Ishikawa (cell line): ENCODE measurements around the gene XAB2.

ENCODE experiments used
- CEBPB ChIP-seq: IDR thresholded peaks from 2 replicates; pipeline ENCODE4 v1.6.1; 2012
- CREB1 ChIP-seq: IDR thresholded peaks from 2 replicates; pipeline ENCODE4 v1.6.1; 2012; ENCODE audit warnings: low read depth
- EGR1 ChIP-seq: IDR thresholded peaks from 2 replicates; pipeline ENCODE4 v1.6.1; 2012
- EP300 ChIP-seq: IDR thresholded peaks from 2 replicates; pipeline ENCODE4 v1.6.1; 2012; ENCODE audit warnings: borderline replicate concordance
- FOXM1 ChIP-seq: IDR thresholded peaks from 2 replicates; pipeline ENCODE4 v1.6.1; 2012; ENCODE audit warnings: low read depth, borderline replicate concordance
- MAX ChIP-seq: IDR thresholded peaks from 2 replicates; pipeline ENCODE4 v1.6.1; 2012
- NFIC ChIP-seq: IDR thresholded peaks from 2 replicates; pipeline ENCODE4 v1.6.1; 2012
- RAD21 ChIP-seq: IDR thresholded peaks from 2 replicates; pipeline ENCODE4 v1.6.1; 2012; ENCODE audit warnings: low read depth
- REST ChIP-seq: IDR thresholded peaks from 2 replicates; pipeline ENCODE4 v1.6.1; 2012; ENCODE audit warnings: low read depth, mild to moderate bottlenecking
- TAF1 ChIP-seq: IDR thresholded peaks from 2 replicates; pipeline ENCODE4 v1.6.1; 2012; ENCODE audit warnings: low read depth, mild to moderate bottlenecking
- TCF12 ChIP-seq: IDR thresholded peaks from 2 replicates; pipeline ENCODE4 v1.6.1; 2012; ENCODE audit warnings: low read depth
- TEAD4 ChIP-seq: IDR thresholded peaks from 2 replicates; pipeline ENCODE4 v1.6.1; 2012
- USF1 ChIP-seq: IDR thresholded peaks from 2 replicates; pipeline ENCODE4 v1.6.1; 2012
- YY1 ChIP-seq: IDR thresholded peaks from 2 replicates; pipeline ENCODE4 v1.6.1; 2012; ENCODE audit warnings: low read depth
- ZBTB7A ChIP-seq: IDR thresholded peaks from 2 replicates; pipeline ENCODE4 v1.6.1; 2012; ENCODE audit warnings: low read depth

The XAB2 gene

GRCh38 chr19:7590256-7590655, 39.1 kb downstream of the XAB2 start:
- no peak for TF ChIP-seq REST
- no peak for TF ChIP-seq RAD21
- no peak for TF ChIP-seq FOXM1
- TF ChIP-seq YY1, result no peak
- TF ChIP-seq EGR1, result peak; percentile 45; the same call in 1 of the 2 replicates

- TF ChIP-seq MAX (no peak), TCF12 (no peak), REST (no peak), TAF1 (no peak), USF1 (no peak), EP300 (no peak), YY1 (no peak), FOXM1 (no peak), TEAD4 (no peak), CEBPB (no peak), RAD21 (no peak), NFIC (no peak)
Observed at GRCh38 chr19:7589822-7590221, 39.5 kb downstream of the XAB2 start.

GRCh38 chr19:7582446-7582845, 46.9 kb downstream of the XAB2 start:
- no peak for TF ChIP-seq EGR1
- TF ChIP-seq ZBTB7A, result no peak
- TF ChIP-seq NFIC, result no peak
- TF ChIP-seq TEAD4, result no peak
- TF ChIP-seq FOXM1, result no peak
- TF ChIP-seq USF1, result no peak

GRCh38 chr19:7579182-7579581, 50.2 kb downstream of the XAB2 start:
- no peak for TF ChIP-seq USF1
- TF ChIP-seq EGR1, result no peak
- no peak for TF ChIP-seq CREB1
- TF ChIP-seq TEAD4, result no peak
- no peak for TF ChIP-seq TAF1
- no peak for TF ChIP-seq YY1
- no peak for TF ChIP-seq TCF12
- no peak for TF ChIP-seq NFIC
- no peak for TF ChIP-seq EP300
- no peak for TF ChIP-seq MAX
- TF ChIP-seq RAD21, result no peak

- TF ChIP-seq ZBTB7A, result no peak
- TF ChIP-seq FOXM1, result no peak
- TF ChIP-seq TEAD4, result no peak
- TF ChIP-seq REST, result no peak
- TF ChIP-seq CEBPB, result no peak
- TF ChIP-seq TAF1, result no peak
- TF ChIP-seq TCF12, result no peak
- no peak for TF ChIP-seq NFIC
- no peak for TF ChIP-seq USF1
- TF ChIP-seq CREB1, result no peak
- no peak for TF ChIP-seq MAX
- TF ChIP-seq RAD21, result no peak
- TF ChIP-seq YY1, result no peak
- no peak for TF ChIP-seq EP300
Observed at GRCh38 chr19:7578127-7578526, 51.2 kb downstream of the XAB2 start.
